Stimulated activated CD4-positive, alpha-beta T cell treated with anti-CD3 and anti-CD28 coated beads, Interleukin-4, amount 100 ng/mL, for 4 hours (primary cell): Measurements from ENCODE around the gene RBMS1.
"Not testable (repeated sequence)": the region's sequence is repeated elsewhere in the genome, so short reads cannot be mapped to it uniquely, and the experiment has no call there.

ENCODE experiments used
- DNase-seq, 2 experiments: peaks; one replicate each; pipeline ENCODE4 v3.0.0-alpha.2; 2020

The RBMS1 gene

DNA sequence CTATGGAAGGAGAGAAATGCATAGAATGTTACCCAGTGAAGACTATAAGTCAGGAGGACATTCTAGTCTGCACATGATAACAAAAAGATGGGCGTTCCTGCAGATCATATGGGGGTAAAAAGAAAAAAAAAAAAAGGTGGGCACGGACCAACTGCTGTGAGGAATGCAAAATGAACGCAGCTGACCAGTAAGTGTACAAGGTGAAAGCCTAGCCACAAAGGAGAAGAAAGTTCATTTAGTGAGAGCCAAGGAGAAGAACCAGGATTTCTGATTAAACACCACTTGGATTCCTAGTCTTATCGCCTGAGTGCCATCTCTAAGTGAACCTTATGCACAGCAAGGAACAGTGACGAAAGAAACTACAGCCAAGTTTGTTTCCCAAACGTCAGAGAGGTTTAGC lies 26.5 kb downstream of the RBMS1 start:
- no peak for DNase-seq

DNA sequence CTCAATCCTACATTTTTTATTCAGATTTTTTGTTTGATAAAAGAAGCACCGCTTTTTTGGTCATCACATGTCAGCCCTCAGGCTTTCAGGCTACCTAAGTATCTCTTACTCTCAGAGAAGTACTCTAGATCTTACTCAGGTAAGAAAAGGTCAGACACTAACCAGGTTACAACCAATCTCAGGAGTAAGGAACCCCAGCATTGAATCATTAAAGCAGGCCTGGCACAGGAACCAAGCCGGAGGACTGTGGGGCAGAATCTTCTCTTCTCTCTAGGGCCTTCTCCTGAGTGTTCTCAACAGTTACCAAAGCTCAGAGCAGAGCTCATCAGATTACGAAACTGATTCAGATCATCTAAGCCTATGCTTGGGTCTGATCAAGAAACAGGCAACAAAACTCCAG lies 28.2 kb downstream of the RBMS1 start:
- no peak for DNase-seq

DNA sequence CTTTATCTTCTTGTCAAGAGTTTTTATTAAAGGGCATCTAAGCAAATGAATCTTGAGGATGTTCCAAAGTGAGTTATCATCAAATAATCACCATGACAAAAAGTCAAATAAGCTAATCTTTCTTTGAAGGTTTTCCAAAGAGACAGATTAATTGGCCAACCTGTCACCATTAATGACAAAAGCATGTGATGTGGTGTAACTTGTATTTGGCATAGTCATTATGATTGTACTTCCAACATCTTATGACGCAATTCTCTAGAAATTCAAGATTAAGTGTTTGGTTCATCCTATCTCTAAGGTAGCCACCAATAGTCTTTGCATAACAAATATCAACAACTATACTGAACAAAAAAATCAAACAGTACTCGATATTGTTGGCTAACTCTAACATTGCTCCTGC lies 28.6 kb downstream of the RBMS1 start:
- DNase-seq, result no peak

GRCh38 chr2:160464017-160464416 lies 29.6 kb downstream of the RBMS1 start:
- DNase-seq, result no peak

- no peak for DNase-seq
Measured at GRCh38 chr2:160463245-160463644, 30.4 kb downstream of the RBMS1 start.

GRCh38 chr2:160460333-160460731 lies 33.3 kb downstream of the RBMS1 start:
- no peak for DNase-seq

- no peak for DNase-seq
Measured at GRCh38 chr2:160459538-160460332, 33.9 kb downstream of the RBMS1 start.

GRCh38 chr2:160458718-160459453 lies 34.7 kb downstream of the RBMS1 start:
- no peak for DNase-seq

DNA sequence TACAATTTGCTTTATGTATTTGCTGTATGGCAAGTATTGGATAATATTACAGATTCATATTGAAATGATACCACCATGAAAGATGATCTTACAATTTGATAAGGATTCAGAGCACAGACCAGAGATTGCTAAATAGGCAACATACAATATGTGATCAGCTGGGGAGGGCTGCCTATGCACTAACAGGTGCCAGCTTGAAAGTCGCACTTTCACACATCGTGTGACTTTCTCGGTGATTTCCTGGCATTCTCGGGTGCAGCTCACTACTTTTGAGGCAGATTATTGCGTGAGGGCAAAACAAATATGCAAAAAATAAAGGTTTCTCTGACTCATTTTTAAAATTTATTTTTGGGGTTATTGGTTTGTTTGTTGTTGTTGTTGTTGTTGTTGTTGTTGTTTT lies 36.0 kb downstream of the RBMS1 start:
- DNase-seq, result no peak

GRCh38 chr2:160454070-160454797 lies 39.4 kb downstream of the RBMS1 start:
- DNase-seq, result no peak

DNA sequence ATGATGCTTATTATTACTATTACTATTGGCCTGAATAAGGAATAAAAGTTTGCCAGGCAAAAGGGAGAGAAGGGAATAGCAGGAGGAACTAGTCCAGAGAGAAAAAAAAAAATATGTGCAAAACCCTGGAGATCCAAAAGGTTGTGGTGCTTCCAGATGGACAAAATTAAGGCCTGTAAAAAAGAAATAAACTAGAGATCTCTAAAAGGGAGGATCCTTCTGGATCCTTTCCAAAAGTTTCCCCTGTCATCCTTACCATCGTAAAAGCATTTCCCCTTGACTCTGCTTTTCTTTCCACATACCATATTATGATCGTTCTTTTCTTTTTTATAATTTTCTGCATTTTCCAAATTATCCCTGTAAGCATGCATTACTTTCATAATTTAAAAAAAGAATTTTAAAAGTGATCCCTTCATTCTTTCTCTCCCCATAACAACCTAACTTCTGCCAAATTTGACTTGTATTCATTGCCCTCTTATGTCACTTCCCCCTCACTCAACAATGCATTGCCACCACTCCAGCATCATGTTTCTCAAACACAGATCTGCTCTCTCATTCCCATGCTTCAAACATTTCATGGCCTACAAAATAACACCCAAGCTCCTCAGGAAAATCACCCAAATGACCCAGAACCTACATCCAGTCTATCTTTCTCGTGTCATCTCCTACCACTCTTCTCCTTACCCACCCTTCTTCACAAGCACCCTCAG lies 40.3 kb downstream of the RBMS1 start:
- DNase-seq, result no peak

DNA sequence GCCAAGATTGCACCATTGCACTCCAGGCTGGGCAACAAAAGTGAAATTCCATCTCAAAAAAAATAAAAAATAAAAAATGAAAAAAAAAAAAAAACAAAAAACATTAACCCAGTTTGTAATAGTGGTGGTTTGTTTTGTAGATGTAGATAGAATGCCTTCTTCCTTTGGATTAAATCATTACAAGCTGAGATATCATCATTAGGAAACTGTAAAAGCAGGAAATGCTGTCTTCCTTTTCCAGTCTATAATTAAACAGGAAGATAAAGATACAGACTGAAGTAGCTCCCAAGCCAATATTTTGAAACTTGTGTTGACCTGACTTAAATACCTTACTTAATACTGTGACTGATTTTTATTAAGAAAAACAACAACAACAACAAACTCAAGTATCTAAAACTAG lies 43.1 kb downstream of the RBMS1 start:
- DNase-seq, result no peak

- not testable (repeated sequence) for DNase-seq
Measured at GRCh38 chr2:160448821-160449220, 44.8 kb downstream of the RBMS1 start.

GRCh38 chr2:160445673-160446072 lies 47.9 kb downstream of the RBMS1 start:
- DNase-seq, result no peak

DNA sequence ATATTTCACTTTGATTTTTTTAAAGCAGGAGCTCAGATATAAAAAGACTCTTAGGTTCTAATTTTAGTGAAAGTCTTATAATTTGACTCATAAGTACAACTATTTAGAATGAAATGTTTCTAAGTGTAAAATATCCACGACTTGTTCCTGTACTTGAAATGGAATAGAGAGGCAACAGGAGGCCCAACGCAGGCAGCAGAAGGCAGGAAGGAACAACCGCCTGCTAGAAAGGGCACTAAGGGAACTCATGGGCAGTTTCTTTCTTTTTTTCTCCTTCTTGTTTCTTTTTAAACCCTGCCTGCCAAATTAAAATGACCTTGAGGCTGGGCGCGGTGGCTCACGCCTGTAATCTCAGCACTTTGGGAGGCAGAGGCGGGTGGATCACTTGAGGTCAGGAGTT lies 51.0 kb downstream of the RBMS1 start:
- DNase-seq, result no peak

GRCh38 chr2:160440888-160441287 lies 52.7 kb downstream of the RBMS1 start:
- DNase-seq, result no peak

DNA sequence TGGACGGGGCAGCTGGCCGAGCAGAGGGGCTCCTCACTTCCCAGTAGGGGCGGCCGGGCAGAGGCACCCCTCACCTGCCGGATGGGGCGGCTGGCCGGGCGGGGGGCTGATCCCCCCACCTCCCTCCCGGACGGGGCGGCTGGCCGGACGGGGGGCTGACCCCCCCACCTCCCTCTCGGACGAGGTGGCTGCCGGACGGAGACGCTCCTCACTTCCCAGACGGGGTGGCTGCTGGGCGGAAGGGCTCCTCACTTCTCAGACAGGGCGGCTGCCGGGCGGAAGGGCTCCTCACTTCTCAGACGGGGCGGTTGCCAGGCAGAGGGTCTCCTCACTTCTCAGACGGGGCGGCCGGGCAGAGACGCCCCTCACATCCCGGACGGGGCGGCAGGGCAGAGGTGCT lies 54.6 kb downstream of the RBMS1 start:
- not testable (repeated sequence) for DNase-seq

DNA sequence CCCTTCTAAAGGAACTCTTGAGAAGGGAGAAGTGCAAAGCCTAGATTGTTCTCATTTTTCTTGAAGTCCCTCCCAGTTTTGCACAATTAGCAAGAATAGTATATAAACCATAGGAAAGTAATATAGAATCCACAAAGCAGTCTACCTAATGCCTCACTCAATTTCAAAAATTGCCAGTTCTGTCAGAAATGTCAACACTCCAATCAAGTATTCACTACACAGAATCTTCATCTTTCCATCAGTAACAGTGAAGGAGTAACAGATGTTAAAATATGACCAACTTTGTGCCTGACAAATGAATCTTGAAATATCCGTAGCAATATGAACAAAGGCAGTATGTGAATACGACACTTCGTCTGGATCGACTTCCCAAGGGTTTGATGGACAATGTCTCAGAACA lies 56.3 kb downstream of the RBMS1 start:
- DNase-seq, result no peak

- DNase-seq, result no peak
Measured at GRCh38 chr2:160434254-160434948, 59.2 kb downstream of the RBMS1 start.

- DNase-seq, result no peak
Measured at GRCh38 chr2:160433466-160434140, 60.0 kb downstream of the RBMS1 start.

- no peak for DNase-seq
Measured at GRCh38 chr2:160432633-160433032, 61.0 kb downstream of the RBMS1 start.

DNA sequence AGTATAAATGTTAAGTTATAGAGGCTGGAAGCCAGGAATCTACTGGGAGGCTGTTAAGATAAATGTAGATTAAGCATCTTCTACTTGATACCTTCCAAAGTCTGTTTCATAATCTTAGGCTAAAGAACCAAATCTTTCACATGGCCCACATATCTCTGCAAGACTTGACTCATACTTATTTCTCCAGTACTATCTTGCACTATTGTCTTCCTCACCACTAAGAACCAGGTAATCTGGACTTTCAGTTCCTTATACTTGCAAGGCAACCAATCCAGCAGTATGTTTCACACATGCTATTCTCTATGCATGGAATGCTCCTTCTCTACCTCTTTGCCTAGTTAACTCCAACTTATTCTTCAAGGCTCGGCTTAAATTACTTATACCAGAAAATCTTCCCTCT lies 62.2 kb downstream of the RBMS1 start:
- no peak for DNase-seq
